ENCODE data around the gene FAM241B. TPM values are rescaled to one million over a fixed set of nuclear protein-coding genes. Genes with fewer than 3 reads are reported as not detected.

The FAM241B gene
- total and polyA plus RNA-seq, 2 donors (not counting 1 experiment from before 2014, with no cell fraction given) = 0.54 to 0.64 TPM

DNA sequence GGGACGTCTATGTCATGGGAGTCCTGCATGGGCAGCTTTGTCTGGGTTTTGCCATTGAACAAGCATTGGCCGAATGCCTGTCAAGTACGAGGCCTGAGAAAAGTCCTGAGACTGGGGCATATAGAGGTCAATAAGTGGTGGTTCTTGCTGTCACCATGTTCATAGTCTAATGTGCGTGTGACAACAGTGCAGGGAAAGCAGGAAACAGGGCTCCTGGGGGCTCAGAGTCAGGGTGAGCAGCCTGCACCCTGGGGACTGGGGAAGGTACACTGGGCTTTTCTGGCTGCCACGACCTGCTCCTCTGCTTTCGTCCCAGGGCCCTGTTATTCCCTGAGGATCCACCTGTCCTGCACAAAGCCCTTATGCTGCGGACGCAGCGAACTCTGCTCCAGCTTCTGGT, 21.3 kb downstream of the FAM241B start:
- Histone ChIP-seq H3K36me3 (replicated peaks in 1 of 2; ENCODE audit: control extremely low read depth in 1 of 2, control insufficient read depth in 1 of 2, extremely low read depth in 1 of 2, insufficient read depth in 2 of 2, low read length in 1 of 2) (no peaks in the 10 kb centered on the region), H3K4me2 (replicated peaks; ENCODE audit: low read depth, low read length, poor library complexity, severe bottlenecking) (no peak overlapping the region), H4K20me1 (ENCODE audit: control insufficient read depth, insufficient read depth, low read length, poor library complexity, severe bottlenecking) (no peaks in the 10 kb centered on the region), H3K9me3 (ENCODE audit: control extremely low read depth in 1 of 3, control insufficient read depth in 2 of 3, insufficient read depth in 1 of 3, low read length in 2 of 3) (peaks cover 0 to 15% (median 0%) of the 10 kb centered on the region in 3 donors), H3K9ac (ENCODE audit: low read length) (no peak overlapping the region), H3K27me3 (replicated peaks in 1 of 4; ENCODE audit: control extremely low read depth in 1 of 4, control insufficient read depth in 3 of 4, insufficient read depth in 4 of 4, low read length in 3 of 4) (peaks cover 0 to 5% (median 1%) of the 10 kb centered on the region in 4 experiments), H3K4me3 (ENCODE audit: control extremely low read depth in 1 of 5, extremely low read depth in 1 of 5, insufficient read depth in 1 of 5, low read depth in 2 of 5, low read length in 4 of 5) (no peak overlapping the region), H3K27ac (ENCODE audit: low read length in 2 of 2) (no peak overlapping the region), H3K79me2 (ENCODE audit: control insufficient read depth, insufficient read depth, low read length) (no peaks in the 10 kb centered on the region), H3K4me1 (ENCODE audit: control insufficient read depth in 2 of 2, insufficient read depth in 2 of 2, low read length in 2 of 2) (no peaks in the 10 kb centered on the region), H2AFZ (ENCODE audit: insufficient read depth, low read depth, low read length, poor library complexity, severe bottlenecking) (no peak overlapping the region)
- no peak overlapping the region for H3K4me3 Mint-ChIP-seq
- 71% methylated on average over 9 of the region's 9 CpGs for WGBS (ENCODE audit: insufficient coverage)
- no peaks in the 10 kb centered on the region for H3K9me3 Mint-ChIP-seq (ENCODE audit: insufficient read depth)
- TF ChIP-seq EZH2 (IDR thresholded peaks at IDR 0.05; ENCODE audit: borderline replicate concordance, insufficient read depth, low read depth, low read length, poor library complexity, severe bottlenecking) = no peak
- TF ChIP-seq, protein P1, sequence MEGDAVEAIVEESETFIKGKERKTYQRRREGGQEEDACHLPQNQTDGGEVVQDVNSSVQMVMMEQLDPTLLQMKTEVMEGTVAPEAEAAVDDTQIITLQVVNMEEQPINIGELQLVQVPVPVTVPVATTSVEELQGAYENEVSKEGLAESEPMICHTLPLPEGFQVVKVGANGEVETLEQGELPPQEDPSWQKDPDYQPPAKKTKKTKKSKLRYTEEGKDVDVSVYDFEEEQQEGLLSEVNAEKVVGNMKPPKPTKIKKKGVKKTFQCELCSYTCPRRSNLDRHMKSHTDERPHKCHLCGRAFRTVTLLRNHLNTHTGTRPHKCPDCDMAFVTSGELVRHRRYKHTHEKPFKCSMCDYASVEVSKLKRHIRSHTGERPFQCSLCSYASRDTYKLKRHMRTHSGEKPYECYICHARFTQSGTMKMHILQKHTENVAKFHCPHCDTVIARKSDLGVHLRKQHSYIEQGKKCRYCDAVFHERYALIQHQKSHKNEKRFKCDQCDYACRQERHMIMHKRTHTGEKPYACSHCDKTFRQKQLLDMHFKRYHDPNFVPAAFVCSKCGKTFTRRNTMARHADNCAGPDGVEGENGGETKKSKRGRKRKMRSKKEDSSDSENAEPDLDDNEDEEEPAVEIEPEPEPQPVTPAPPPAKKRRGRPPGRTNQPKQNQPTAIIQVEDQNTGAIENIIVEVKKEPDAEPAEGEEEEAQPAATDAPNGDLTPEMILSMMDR (IDR thresholded peaks at IDR 0.05) = no peak
- no peak overlapping the region for H3K27ac Mint-ChIP-seq
- ChIA-PET POLR2A (no interaction called here), CTCF (no interaction called here)
- no peak for ATAC-seq (ENCODE audit: low read depth)
- DNase-seq = no peak
- intact Hi-C loops (cut with micrococcal nuclease) = no loop called here
- no peaks in the 10 kb centered on the region for H3K4me1 Mint-ChIP-seq
- H3K27me3 Mint-ChIP-seq = peaks cover 9% of the 10 kb centered on the region

DNA sequence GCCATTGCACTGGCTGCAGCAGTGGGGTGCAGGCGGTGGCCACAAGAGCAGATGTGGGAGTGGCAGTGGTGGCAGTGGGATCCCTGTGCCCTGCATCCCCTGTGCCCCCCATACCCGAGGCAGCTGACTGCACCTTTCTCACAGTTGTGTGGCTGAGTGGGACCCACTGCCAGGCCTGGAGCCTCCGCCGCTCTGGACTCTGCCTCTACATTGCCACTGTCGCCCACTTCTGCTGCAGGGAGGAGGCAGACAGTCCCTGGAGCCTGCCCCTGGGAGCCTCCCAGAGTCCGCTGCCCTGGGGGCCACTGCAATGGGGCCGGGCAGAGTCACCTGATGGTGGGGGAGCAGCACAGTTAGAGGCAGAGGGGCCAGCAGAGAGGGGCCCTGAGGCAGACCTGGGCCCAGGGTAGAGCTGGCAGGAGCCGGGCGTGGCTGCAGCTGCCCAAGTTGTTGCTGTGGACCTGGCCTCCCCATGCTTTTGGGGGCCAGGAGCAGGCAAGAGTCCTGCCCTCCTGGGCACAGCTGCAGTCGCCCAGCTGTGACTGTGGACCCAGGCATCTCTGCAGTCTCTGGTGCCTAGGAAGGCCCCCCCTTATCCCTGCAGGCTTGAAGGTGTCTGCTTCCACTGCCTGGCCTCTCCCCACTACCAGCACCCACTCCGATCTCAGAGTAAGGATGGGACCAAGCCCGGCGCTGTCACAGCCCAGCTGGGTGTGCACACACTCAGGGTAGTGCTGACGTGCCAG, 22.2 kb downstream of the FAM241B start:
- Mint-ChIP-seq H3K4me1 (no peaks in the 10 kb centered on the region), H3K27ac (no peak overlapping the region), H3K4me3 (no peak overlapping the region), H3K9me3 (ENCODE audit: insufficient read depth) (no peaks in the 10 kb centered on the region), H3K27me3 (peaks cover 9% of the 10 kb centered on the region)
- TF ChIP-seq, protein P1 (IDR thresholded peaks at IDR 0.05) = no peak
- TF ChIP-seq EZH2 (IDR thresholded peaks at IDR 0.05; ENCODE audit: borderline replicate concordance, insufficient read depth, low read depth, low read length, poor library complexity, severe bottlenecking) = no peak
- Histone ChIP-seq H3K4me3 (ENCODE audit: control extremely low read depth in 1 of 5, extremely low read depth in 1 of 5, insufficient read depth in 1 of 5, low read depth in 2 of 5, low read length in 4 of 5) (no peak overlapping the region), H3K27ac (ENCODE audit: low read length in 2 of 2) (no peak overlapping the region), H3K27me3 (replicated peaks in 1 of 4; ENCODE audit: control extremely low read depth in 1 of 4, control insufficient read depth in 3 of 4, insufficient read depth in 4 of 4, low read length in 3 of 4) (peaks cover 0 to 5% (median 1%) of the 10 kb centered on the region in 4 experiments), H3K9ac (ENCODE audit: low read length) (no peak overlapping the region), H3K9me3 (ENCODE audit: control extremely low read depth in 1 of 3, control insufficient read depth in 2 of 3, insufficient read depth in 1 of 3, low read length in 2 of 3) (peaks cover 0 to 15% (median 0%) of the 10 kb centered on the region in 3 donors), H3K79me2 (ENCODE audit: control insufficient read depth, insufficient read depth, low read length) (no peaks in the 10 kb centered on the region), H2AFZ (ENCODE audit: insufficient read depth, low read depth, low read length, poor library complexity, severe bottlenecking) (no peak overlapping the region), H3K4me2 (replicated peaks; ENCODE audit: low read depth, low read length, poor library complexity, severe bottlenecking) (no peak overlapping the region), H3K4me1 (ENCODE audit: control insufficient read depth in 2 of 2, insufficient read depth in 2 of 2, low read length in 2 of 2) (no peaks in the 10 kb centered on the region), H3K36me3 (replicated peaks in 1 of 2; ENCODE audit: control extremely low read depth in 1 of 2, control insufficient read depth in 1 of 2, extremely low read depth in 1 of 2, insufficient read depth in 2 of 2, low read length in 1 of 2) (no peaks in the 10 kb centered on the region), H4K20me1 (ENCODE audit: control insufficient read depth, insufficient read depth, low read length, poor library complexity, severe bottlenecking) (no peaks in the 10 kb centered on the region)
- DNase-seq = no peak
- WGBS (ENCODE audit: insufficient coverage) = 86% methylated on average over 14 of the region's 14 CpGs
- POLR2A ChIA-PET = no interaction called here
- no peak for ATAC-seq (ENCODE audit: low read depth)
- CTCF ChIA-PET = no interaction called here
- intact Hi-C loops (cut with micrococcal nuclease) = no loop called here
